PC-3 (cell line): ENCODE data around the gene AGBL5. TPM values are rescaled to one million over a fixed set of nuclear protein-coding genes. Genes with fewer than 3 reads are reported as not detected.

Source experiments
- ATAC-seq: fragments of 200-7000 bp; cut with Tn5 transposase; 2 replicates; pipeline ENCODE4 v1.9.1; 2020; ENCODE audit warnings: mild to moderate bottlenecking, moderate library complexity
- BruUV-seq: library from RNA; stranded (reverse); fragments of 400-500 nt; replicated peaks from 2 replicates; lab custom pipeline; 2021; lab: Mats Ljungman, UMichigan
- CTCF ChIA-PET: fragments of 300-600 bp; sonication (Branson Sonifier 250); formaldehyde crosslinking; loops from one replicate; lab custom pipeline; 2022; ENCODE audit warnings: antibody characterized with exemption; lab: Charles Lee
- POLR2A ChIA-PET: fragments of 300-600 bp; sonication (Branson Sonifier 250); formaldehyde crosslinking; loops from one replicate; lab custom pipeline; 2022; ENCODE audit warnings: antibody characterized with exemption; ENCODE audit not compliant: unreplicated experiment; lab: Charles Lee
- DNase-seq: peaks from one replicate; pipeline ENCODE4 v3.0.0-alpha.2; 2015
- H2AFZ ChIP-seq: fragments of 300-600 bp; sonication (generic); 2 replicates; pipeline ENCODE4 v1.6.0; 2016; ENCODE audit warnings: antibody characterized with exemption, low read length
- H3F3A ChIP-seq: fragments of 300-600 bp; sonication (generic); one replicate; pipeline ENCODE4 v1.6.0; 2017; ENCODE audit warnings: antibody characterized with exemption, low read length, control low read depth, mild to moderate bottlenecking; ENCODE audit not compliant: unreplicated experiment
- H3K27ac ChIP-seq: fragments of 300-600 bp; sonication (generic); 2 replicates; pipeline ENCODE4 v1.5.1; 2016; ENCODE audit warnings: mild to moderate bottlenecking, low read length
- H3K27me3 ChIP-seq: fragments of 300-600 bp; sonication (generic); 2 replicates; pipeline ENCODE4 v1.6.1; 2016; ENCODE audit warnings: low read length, mixed read lengths
- H3K36me3 ChIP-seq: fragments of 300-600 bp; sonication (generic); 2 replicates; pipeline ENCODE4 v1.6.1; 2016; ENCODE audit warnings: low read depth, mixed run types, low read length, mixed read lengths
- H3K4me1 ChIP-seq: fragments of 300-600 bp; sonication (generic); 2 replicates; pipeline ENCODE4 v1.5.1; 2016; ENCODE audit warnings: low read length; ENCODE audit not compliant: insufficient read depth
- H3K4me2 ChIP-seq: fragments of 300-600 bp; sonication (generic); 2 replicates; pipeline ENCODE4 v1.6.0; 2016; ENCODE audit warnings: low read length
- H3K4me3 ChIP-seq: fragments of 300-600 bp; sonication (generic); 2 replicates; pipeline ENCODE4 v1.5.1; 2016; ENCODE audit warnings: mild to moderate bottlenecking, low read length, mixed read lengths
- H3K79me2 ChIP-seq: fragments of 300-600 bp; sonication (generic); 2 replicates; pipeline ENCODE4 v1.6.1; 2017; ENCODE audit warnings: low read length, mixed read lengths
- H3K9ac ChIP-seq: fragments of 300-600 bp; sonication (generic); 2 replicates; pipeline ENCODE4 v1.6.0; 2016; ENCODE audit warnings: mild to moderate bottlenecking, low read length
- H3K9me2 ChIP-seq: fragments of 300-600 bp; sonication (generic); replicated peaks from 2 replicates; pipeline ENCODE4 v1.6.1; 2016; ENCODE audit warnings: mixed run types, low read length, mixed read lengths
- H3K9me3 ChIP-seq: fragments of 300-600 bp; sonication (generic); 2 replicates; pipeline ENCODE4 v1.6.1; 2016; ENCODE audit warnings: low read length, mixed read lengths
- H4K20me1 ChIP-seq: fragments of 300-600 bp; sonication (generic); 2 replicates; pipeline ENCODE4 v1.6.1; 2016; ENCODE audit warnings: low read length, mixed read lengths
- CTCF ChIP-seq: fragments of 300-600 bp; sonication (generic); conservative IDR thresholded peaks from 2 replicates; pipeline ENCODE4 v1.5.1; 2017; ENCODE audit warnings: antibody characterized with exemption, low read depth, mild to moderate bottlenecking, low read length
- EZH2 ChIP-seq: fragments of 300-600 bp; sonication (generic); IDR thresholded peaks from one replicate; pipeline ENCODE4 v1.6.1; 2017; ENCODE audit warnings: antibody characterized with exemption, mild to moderate bottlenecking, low read length; ENCODE audit not compliant: unreplicated experiment
- EZH2phosphoT487 ChIP-seq: fragments of 300-600 bp; sonication (generic); IDR thresholded peaks from 2 replicates; pipeline ENCODE4 v1.6.1; 2018; ENCODE audit warnings: mild to moderate bottlenecking, antibody characterized with exemption, low read length, borderline replicate concordance
- intact Hi-C: fragments of 100-400 bp; cut with micrococcal nuclease; formaldehyde crosslinking; loops from 2 replicates; pipeline ENCODE4 v1.9.0; 2023
- total RNA-seq: library from RNA; depleted of rRNA; stranded (reverse); fragments of >200 nt; gene quantifications from 2 replicates; pipeline ENCODE4 v1.2.3, GENCODE V29; 2014

AGBL5 gene
- total RNA-seq, 1 experiment from 2014 or later = 14.1 TPM

- ATAC-seq = no peak
- no peak for DNase-seq
- Histone ChIP-seq H3K79me2 (no peaks in the 10 kb centered on the region), H3K27ac (no peak overlapping the region), H3K36me3 (no peaks in the 10 kb centered on the region), H3K9me3 (no peaks in the 10 kb centered on the region), H3K4me2 (no peak overlapping the region), H3K27me3 (no peaks in the 10 kb centered on the region), H3K9me2 (no peaks in the 10 kb centered on the region), H4K20me1 (no peaks in the 10 kb centered on the region), H3K4me1 (peaks cover 36% of the 10 kb centered on the region), H3F3A (no peaks in the 10 kb centered on the region), H3K9ac (no peak overlapping the region), H3K4me3 (no peak overlapping the region), H2AFZ (no peak overlapping the region)
- ChIA-PET CTCF (no interaction called here), POLR2A (interaction anchor here (0.5 kb wide), 1 partner anchor 10 kb away, joined by 3 read pairs; no protein-coding TSS in a partner anchor)
- no TSS peak for BruUV-seq
- intact Hi-C loops = no loop called here
- TF ChIP-seq CTCF = no peak
- no peak for TF ChIP-seq EZH2
- TF ChIP-seq EZH2phosphoT487 = no peak
Measured at GRCh38 chr2:27007416-27008374, 43.8 kb upstream of the AGBL5 start.

GRCh38 chr2:27008678-27009077 lies 42.8 kb upstream of the AGBL5 start:
- Histone ChIP-seq H3K9me2 (no peaks in the 10 kb centered on the region), H3K27ac (no peak overlapping the region), H3K36me3 (no peaks in the 10 kb centered on the region), H3K27me3 (no peaks in the 10 kb centered on the region), H3F3A (no peaks in the 10 kb centered on the region), H4K20me1 (no peaks in the 10 kb centered on the region), H3K9ac (no peak overlapping the region), H3K79me2 (no peaks in the 10 kb centered on the region), H3K4me1 (peaks cover 28% of the 10 kb centered on the region), H3K4me2 (no peak overlapping the region), H2AFZ (no peak overlapping the region), H3K9me3 (no peaks in the 10 kb centered on the region), H3K4me3 (no peak overlapping the region)
- intact Hi-C loops = no loop called here
- TF ChIP-seq EZH2phosphoT487 (no peak), EZH2 (no peak), CTCF (no peak)
- POLR2A ChIA-PET = no interaction called here
- CTCF ChIA-PET = no interaction called here
- BruUV-seq = no TSS peak
- ATAC-seq (no peak), DNase-seq (no peak)

- Histone ChIP-seq H3K4me2 (no peak overlapping the region), H3K9me2 (no peaks in the 10 kb centered on the region), H3K79me2 (no peaks in the 10 kb centered on the region), H3K9ac (no peak overlapping the region), H3K4me3 (no peak overlapping the region), H3K9me3 (no peaks in the 10 kb centered on the region), H3K27ac (no peak overlapping the region), H3K36me3 (no peaks in the 10 kb centered on the region), H3K27me3 (no peaks in the 10 kb centered on the region), H3F3A (no peaks in the 10 kb centered on the region), H2AFZ (no peak overlapping the region), H3K4me1 (peaks cover 24% of the 10 kb centered on the region), H4K20me1 (no peaks in the 10 kb centered on the region)
- no peak for DNase-seq
- CTCF ChIA-PET = no interaction called here
- BruUV-seq = no TSS peak
- POLR2A ChIA-PET = no interaction called here
- no peak for ATAC-seq
- TF ChIP-seq CTCF (no peak), EZH2 (no peak), EZH2phosphoT487 (no peak)
- intact Hi-C loops = no loop called here
Measured at GRCh38 chr2:27009083-27009482, 42.4 kb upstream of the AGBL5 start.
